ENCODE measurements around the gene LARP1B.

Gene LARP1B

GRCh38 chr4:128123036-128123435, 61.9 kb downstream of the LARP1B start:
- TF ChIP-seq ZFX (IDR thresholded peaks at IDR 0.05; ENCODE audit: borderline replicate concordance) (no peak), CTCF (IDR thresholded peaks at IDR 0.05) (no peak)

DNA sequence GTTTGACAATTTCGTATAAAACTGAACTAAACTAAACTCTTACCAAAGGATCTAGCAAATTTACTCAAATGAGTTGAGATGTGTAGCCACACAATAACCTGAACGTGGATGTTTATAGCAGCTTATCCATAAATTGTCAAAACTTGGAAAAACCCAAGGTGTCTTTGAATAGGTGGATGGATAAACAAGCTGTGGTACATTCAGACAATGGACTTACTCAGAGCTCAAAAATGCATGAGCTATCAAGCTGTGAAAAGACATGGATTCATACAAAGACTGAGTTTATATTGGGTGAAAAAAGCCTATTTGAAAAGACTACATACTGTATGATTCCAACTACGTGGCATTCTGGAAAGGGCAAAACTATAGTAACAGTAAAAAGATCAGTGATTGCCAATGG, 69.5 kb downstream of the LARP1B start:
- H3K27ac ChIP-seq: no peak overlapping the region
- TF ChIP-seq ZFX (IDR thresholded peaks at IDR 0.05; ENCODE audit: borderline replicate concordance): no peak
- no peak for TF ChIP-seq CTCF (IDR thresholded peaks at IDR 0.05)

More at GRCh38 chr4:128123036-128123435, 61.9 kb downstream of the LARP1B start:
- H3K27ac ChIP-seq: no peak overlapping the region

DNA sequence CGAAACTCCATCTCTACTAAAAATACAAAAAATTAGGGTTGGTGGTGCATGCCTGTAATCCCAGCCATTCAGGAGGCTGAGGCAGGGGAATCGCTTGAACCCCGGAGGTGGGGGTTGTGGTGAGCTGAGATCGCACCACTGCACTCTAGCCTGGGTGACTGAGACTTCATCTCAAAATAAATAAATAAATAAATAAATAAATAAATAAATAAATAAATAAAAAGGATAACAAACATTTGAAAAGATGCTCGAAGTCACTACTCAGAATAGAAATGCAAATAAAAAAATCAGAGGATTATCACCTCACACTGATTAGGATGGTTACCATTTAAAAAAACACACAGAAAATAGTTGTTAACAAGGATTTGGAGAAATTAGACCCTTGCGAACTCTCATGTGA, 73.8 kb downstream of the LARP1B start:
- no peak overlapping the region for H3K27ac ChIP-seq
- TF ChIP-seq ZFX (IDR thresholded peaks at IDR 0.05; ENCODE audit: borderline replicate concordance): no peak
- TF ChIP-seq CTCF (IDR thresholded peaks at IDR 0.05): no peak

- TF ChIP-seq ZFX (IDR thresholded peaks at IDR 0.05; ENCODE audit: borderline replicate concordance) (no peak), CTCF (IDR thresholded peaks at IDR 0.05) (no peak)
- H3K27ac ChIP-seq: no peak overlapping the region
These were observed 74.3 kb downstream of the LARP1B start for GRCh38 chr4:128135391-128135790.

DNA sequence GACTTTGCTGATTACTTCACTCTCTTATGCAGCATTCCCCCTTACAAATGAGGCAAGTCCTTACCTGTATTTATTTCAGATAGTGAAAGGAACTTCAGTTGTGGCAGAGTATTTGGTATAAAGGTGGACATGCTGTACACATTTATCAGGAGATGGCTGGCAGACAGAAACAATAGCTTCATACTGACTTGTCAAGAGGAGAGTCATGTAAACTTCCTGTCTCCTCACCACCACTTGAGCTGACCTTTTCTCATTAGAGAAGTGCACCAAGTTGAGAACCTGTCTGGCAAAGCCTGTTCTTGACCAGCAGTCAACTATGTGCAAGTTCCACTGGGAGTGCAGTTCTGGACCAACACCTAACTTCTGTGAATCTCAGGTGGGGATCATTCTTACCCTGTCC, 80.8 kb downstream of the LARP1B start:
- no peak for TF ChIP-seq ZFX (IDR thresholded peaks at IDR 0.05; ENCODE audit: borderline replicate concordance)
- no peak for TF ChIP-seq CTCF (IDR thresholded peaks at IDR 0.05)
- H3K27ac ChIP-seq: no peak overlapping the region

DNA sequence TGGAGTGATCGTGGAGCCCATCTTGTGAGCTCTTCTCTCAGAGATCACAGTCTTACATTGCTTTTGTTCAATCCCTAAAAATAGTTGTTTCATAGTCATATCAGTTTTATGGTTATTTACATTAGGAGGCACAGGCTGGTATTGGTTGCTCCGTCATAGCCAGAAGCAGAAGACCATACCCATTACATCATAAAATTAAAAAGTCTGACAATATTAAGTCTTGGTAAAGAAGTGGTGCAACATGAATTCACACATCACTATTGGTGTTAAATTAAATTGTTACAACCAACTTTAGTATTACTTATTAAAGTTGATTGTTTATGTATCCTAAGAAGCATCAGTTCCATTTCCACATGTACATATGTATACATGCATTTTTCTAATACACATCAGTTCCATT, 84.6 kb downstream of the LARP1B start:
- TF ChIP-seq CTCF (IDR thresholded peaks at IDR 0.05) (no peak), ZFX (IDR thresholded peaks at IDR 0.05; ENCODE audit: borderline replicate concordance) (no peak)
- H3K27ac ChIP-seq: no peak overlapping the region

DNA sequence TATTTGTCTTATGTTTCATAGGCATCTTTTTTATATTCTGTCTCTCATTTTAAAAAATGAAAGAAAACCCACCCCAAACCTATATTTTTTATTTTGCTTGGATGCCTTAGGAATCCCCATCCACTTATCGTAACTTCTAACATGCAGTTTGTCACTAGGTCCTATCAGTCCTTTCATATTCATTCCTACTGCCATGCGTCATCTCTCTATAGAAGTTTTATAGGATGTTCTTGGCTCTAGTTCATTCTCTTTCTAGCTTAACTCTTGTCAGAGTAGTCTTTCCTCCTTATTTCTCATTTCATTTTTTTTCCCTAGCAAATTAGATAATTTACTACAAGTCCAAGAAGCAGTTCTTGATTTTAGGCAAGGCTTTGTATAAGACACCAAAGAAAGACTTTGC, 92.7 kb downstream of the LARP1B start:
- no peak overlapping the region for H3K27ac ChIP-seq
- TF ChIP-seq CTCF (IDR thresholded peaks at IDR 0.05) (no peak), ZFX (IDR thresholded peaks at IDR 0.05; ENCODE audit: borderline replicate concordance) (no peak)

Measured in 22Rv1 (cell line).